Breast epithelium (tissue), 3 donors: ENCODE data around the gene AGAP1.

Experiments used
- CTCF ChIP-seq, 3 donors: fragments of 450-650 bp; IDR thresholded peaks; one replicate each; pipeline ENCODE4 v1.5.1; 2016 to 2017; ENCODE audit warnings: antibody characterized with exemption in 3 of 3, mild to moderate bottlenecking in 3 of 3, moderate library complexity in 3 of 3
- POLR2A ChIP-seq: fragments of 450-650 bp; IDR thresholded peaks from one replicate; pipeline ENCODE4 v1.6.1; 2016; ENCODE audit warnings: antibody characterized with exemption, mild to moderate bottlenecking, moderate library complexity
- POLR2AphosphoS5 ChIP-seq, 3 donors: sonication (generic); formaldehyde crosslinking; IDR thresholded peaks; one replicate each; pipeline ENCODE4 v1.6.1; 2017; ENCODE audit warnings: antibody characterized with exemption in 3 of 3

GRCh38 chr2:236054125-236054524 is 560.3 kb downstream of the AGAP1 start:
- no peak for TF ChIP-seq CTCF (IDR thresholded peaks at IDR 0.05)
- no peak for TF ChIP-seq POLR2A
- no peak for TF ChIP-seq POLR2AphosphoS5 (IDR thresholded peaks at IDR 0.05)
